Uterus (tissue), 4 donors: ENCODE data around the gene CPTP. TPM values are rescaled to one million over a fixed set of nuclear protein-coding genes. Genes with fewer than 3 reads are reported as not detected.

Experiments
- DNase-seq, 2 donors: peaks; one replicate each; pipeline ENCODE4 v3.0.0-alpha.2; 2019 to 2020
- H3K27ac ChIP-seq, 2 donors: fragments of 200-600 bp; sonication (generic); 1 replicate in 1 of 2; 2 replicates in 1 of 2; pipeline ENCODE4 v1.5.1; 2016 to 2018
- H3K27me3 ChIP-seq, 2 donors: fragments of 200-600 bp; sonication (generic); one replicate each; pipeline ENCODE4 v1.5.1; 2018 to 2019; ENCODE audit warnings: control low read depth in 1 of 2
- H3K36me3 ChIP-seq, 2 donors: fragments of 200-600 bp; sonication (generic); one replicate each; pipeline ENCODE4 v1.5.1; 2019; ENCODE audit warnings: control low read depth in 1 of 2
- H3K4me1 ChIP-seq, 2 donors: fragments of 200-600 bp; sonication (generic); one replicate each; pipeline ENCODE4 v1.5.1; 2018 to 2019; ENCODE audit warnings: control low read depth in 1 of 2
- H3K4me3 ChIP-seq, 2 donors: fragments of 200-600 bp; sonication (generic); 1 replicate in 1 of 2; 2 replicates in 1 of 2; pipeline ENCODE4 v1.5.1; 2018 to 2019; ENCODE audit warnings: mild to moderate bottlenecking in 1 of 2
- H3K9me3 ChIP-seq, 2 donors: fragments of 200-600 bp; sonication (generic); one replicate each; pipeline ENCODE4 v1.5.1; 2019; ENCODE audit warnings: control low read depth in 1 of 2
- CTCF ChIP-seq, 4 experiments: fragments of 200-600 bp in 2 of 4; fragments of 450-650 bp in 2 of 4; sonication (generic) in 2 of 4; IDR thresholded peaks; one replicate each; pipeline ENCODE4 v1.5.1; 2016 to 2019; ENCODE audit warnings: antibody characterized with exemption in 4 of 4, mild to moderate bottlenecking in 2 of 4, moderate library complexity in 1 of 4
- POLR2A ChIP-seq, 2 donors: fragments of 450-650 bp; IDR thresholded peaks; one replicate each; pipeline ENCODE4 v1.6.1; 2016; ENCODE audit warnings: antibody characterized with exemption in 2 of 2, mild to moderate bottlenecking in 1 of 2, moderate library complexity in 1 of 2
- intact Hi-C: fragments of 100-400 bp; cut with DNase I; formaldehyde crosslinking; loops from one replicate; pipeline ENCODE4 v1.15.1; 2023; ENCODE audit warnings: low total_unique reads
- total RNA-seq, 4 donors: library from RNA; depleted of rRNA in 3 of 4; stranded (reverse); fragments of >200 nt in 3 of 4; gene quantifications; one replicate each; pipeline versions ENCODE4 v1.1.0 to v1.2.4, GENCODE V29; 2014 to 2023
- donor health status: DM: yes; HTN: yes; CAD: no.

CPTP gene
- total RNA-seq, 4 donors from 2014 or later: 3.5 to 23.9 (median 16.4) TPM

- H3K27ac ChIP-seq: peak overlapping the region; percentile 87 to 94
- no peaks in the 10 kb centered on the region for H3K27me3 ChIP-seq
- intact Hi-C loops: loop anchor here (10.0 kb wide), 1 partner anchor 47 kb away; the partner anchor contains the start of gene MXRA8
- TF ChIP-seq CTCF (IDR thresholded peaks at IDR 0.05) (no peak), POLR2A (IDR thresholded peaks at IDR 0.05) (peak in 1 of 2 donors; percentile 40)
- no peaks in the 10 kb centered on the region for H3K9me3 ChIP-seq
- peaks cover 0 to 36% of the 10 kb centered on the region in 2 donors for H3K4me1 ChIP-seq
- peak overlapping the region; percentile 37 to 66 for H3K4me3 ChIP-seq
- no peaks in the 10 kb centered on the region for H3K36me3 ChIP-seq
- peak in 1 of 2 donors; percentile 58 for DNase-seq
Measured at GRCh38 chr1:1307261-1307922, 17.2 kb upstream of the CPTP start.

- intact Hi-C loops: loop anchor here (10.0 kb wide), 1 partner anchor 47 kb away; the partner anchor contains the start of gene MXRA8
- Histone ChIP-seq H3K27ac (peak within 1 kb of the TSS; percentile 87 to 94), H3K36me3 (no peaks in the 10 kb centered on the region), H3K27me3 (no peaks in the 10 kb centered on the region), H3K9me3 (no peaks in the 10 kb centered on the region), H3K4me3 (peak within 1 kb of the TSS; percentile 49 to 66), H3K4me1 (peaks cover 0 to 36% of the 10 kb centered on the region in 2 donors)
- TF ChIP-seq CTCF (IDR thresholded peaks at IDR 0.05) (peak in 2 of 4 experiments; percentile 1 to 21), POLR2A (IDR thresholded peaks at IDR 0.05) (peak in 1 of 2 donors; percentile 54)
- peak; percentile 93 to 95 for DNase-seq
Measured at GRCh38 chr1:1307923-1308755, 16.5 kb upstream of the CPTP start, which contains the start of the genes ACAP3 and PUSL1. ACAP3 (minus strand) TSS chr1:1307930; CDS start chr1:1307815, 115 bp downstream. PUSL1 (plus strand) TSS chr1:1308597; CDS start chr1:1308644, 47 bp downstream.

GRCh38 chr1:1308756-1309250 is 15.8 kb upstream of the CPTP start:
- TF ChIP-seq POLR2A (IDR thresholded peaks at IDR 0.05) (no peak), CTCF (IDR thresholded peaks at IDR 0.05) (no peak)
- Histone ChIP-seq H3K36me3 (no peaks in the 10 kb centered on the region), H3K27ac (peak overlapping the region; percentile 87 to 94), H3K4me1 (peaks cover 0 to 36% of the 10 kb centered on the region in 2 donors), H3K27me3 (no peaks in the 10 kb centered on the region), H3K4me3 (peak overlapping the region; percentile 49 to 66), H3K9me3 (no peaks in the 10 kb centered on the region)
- intact Hi-C loops: loop anchor here (10.0 kb wide), 1 partner anchor 46 kb away; the partner anchor contains the start of gene MXRA8
- DNase-seq: no peak

GRCh38 chr1:1309251-1310108 is 15.1 kb upstream of the CPTP start:
- Histone ChIP-seq H3K27me3 (no peaks in the 10 kb centered on the region), H3K4me1 (peaks cover 0 to 31% of the 10 kb centered on the region in 2 donors), H3K9me3 (no peaks in the 10 kb centered on the region), H3K4me3 (peak overlapping the region; percentile 49 to 66), H3K36me3 (no peaks in the 10 kb centered on the region), H3K27ac (peak overlapping the region; percentile 87 to 94)
- DNase-seq: no peak
- TF ChIP-seq CTCF (IDR thresholded peaks at IDR 0.05) (peak in 1 of 4 experiments; percentile 3), POLR2A (IDR thresholded peaks at IDR 0.05) (no peak)
- intact Hi-C loops: loop anchor here (10.0 kb wide), 1 partner anchor 45 kb away; the partner anchor contains the start of gene MXRA8
